LNCAP (cell line): ENCODE results near the gene ZNF385B.

ENCODE experiments used
- CTCF ChIP-seq: fragments of 450-650 bp; IDR thresholded peaks from 2 replicates; pipeline ENCODE4 v1.5.1; 2017; ENCODE audit warnings: mild to moderate bottlenecking

Gene ZNF385B

GRCh38 chr2:179862898-179863458 lies 1.6 kb upstream of the ZNF385B start:
- no peak for TF ChIP-seq CTCF

- no peak for TF ChIP-seq CTCF
Observed at GRCh38 chr2:179861027-179861415, 391 bp downstream of the ZNF385B start.

DNA sequence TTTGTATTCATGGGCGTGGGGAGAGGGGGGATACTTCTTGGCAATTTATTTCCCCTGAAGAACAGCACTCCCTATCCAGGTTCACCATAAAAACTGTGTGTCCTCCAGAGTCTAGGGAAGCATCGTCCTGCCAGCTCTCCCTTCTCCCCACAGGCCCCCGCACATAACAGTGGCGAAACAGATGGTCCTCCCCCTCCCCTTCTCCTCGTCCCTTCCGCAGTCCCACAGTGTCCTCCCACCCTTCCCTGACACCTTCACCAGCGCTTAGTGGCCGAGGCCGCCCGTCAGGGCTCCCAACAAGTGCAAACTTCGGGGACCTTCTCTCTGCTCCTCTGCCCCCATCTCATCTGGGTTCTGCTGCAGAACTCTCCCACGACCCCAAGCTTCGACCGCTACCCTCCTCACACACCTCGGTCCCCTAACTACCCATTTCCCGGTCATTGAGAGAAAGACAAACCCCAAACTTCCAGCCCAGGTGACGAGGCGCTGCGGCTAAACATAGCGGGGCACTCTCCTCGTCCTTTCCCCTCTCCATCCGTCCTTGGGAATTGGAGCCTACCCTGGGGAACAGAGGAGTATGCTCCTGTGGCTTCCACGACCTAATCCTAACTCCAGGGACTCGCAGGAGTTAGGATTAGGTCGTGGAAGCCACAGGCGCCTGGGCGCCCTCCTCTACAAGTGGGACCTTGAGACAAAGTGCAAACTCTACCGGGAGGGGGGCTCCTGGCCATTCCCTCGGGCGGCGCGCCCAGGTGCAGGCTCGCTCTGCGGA lies 971 bp downstream of the ZNF385B start:
- TF ChIP-seq CTCF: no peak

GRCh38 chr2:179859523-179859922 lies 1.9 kb downstream of the ZNF385B start:
- no peak for TF ChIP-seq CTCF

GRCh38 chr2:179857236-179857635 lies 4.2 kb downstream of the ZNF385B start:
- TF ChIP-seq CTCF: no peak

GRCh38 chr2:179856205-179856604 lies 5.2 kb downstream of the ZNF385B start:
- no peak for TF ChIP-seq CTCF

GRCh38 chr2:179855673-179856072 lies 5.7 kb downstream of the ZNF385B start:
- no peak for TF ChIP-seq CTCF

DNA sequence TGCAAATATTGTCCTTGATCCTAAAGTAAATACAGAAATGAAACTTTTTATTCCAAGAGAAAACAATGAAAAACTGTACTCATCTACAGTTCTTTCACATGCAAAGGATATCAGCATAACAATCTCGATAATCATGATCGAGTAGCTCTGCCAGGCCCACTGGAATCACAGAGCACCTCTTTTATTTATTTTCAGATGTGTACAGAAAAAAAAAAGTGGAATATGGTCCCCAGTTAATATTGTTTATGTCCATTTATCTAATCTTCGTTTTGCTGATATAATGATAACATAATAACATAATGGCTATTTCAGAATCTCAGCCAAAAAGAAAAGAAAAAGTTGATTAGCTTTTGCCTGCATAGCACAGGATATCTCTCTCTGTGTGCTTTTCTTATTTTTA lies 6.5 kb downstream of the ZNF385B start:
- no peak for TF ChIP-seq CTCF
